Upper lobe of left lung (tissue), 4 donors: ENCODE data around the gene PUM1.

Experiments
- POLR2A ChIP-seq, 4 donors: fragments of 450-650 bp; IDR thresholded peaks; one replicate each; pipeline ENCODE4 v1.5.1; 2016 to 2017; ENCODE audit warnings: antibody characterized with exemption in 4 of 4, mild to moderate bottlenecking in 2 of 4
- POLR2AphosphoS5 ChIP-seq, 2 donors: sonication (generic); formaldehyde crosslinking; IDR thresholded peaks; one replicate each; pipeline ENCODE4 v1.5.1; 2017; ENCODE audit warnings: antibody characterized with exemption in 2 of 2
- TF ChIP-seq, protein P1 (sequence below), 6 experiments: fragments of 450-650 bp in 4 of 6; fragments of 200-600 bp in 2 of 6; sonication (generic) in 2 of 6; IDR thresholded peaks; one replicate each; pipeline ENCODE4 v1.5.1; 2016 to 2019; ENCODE audit warnings: antibody characterized with exemption in 6 of 6

DNA sequence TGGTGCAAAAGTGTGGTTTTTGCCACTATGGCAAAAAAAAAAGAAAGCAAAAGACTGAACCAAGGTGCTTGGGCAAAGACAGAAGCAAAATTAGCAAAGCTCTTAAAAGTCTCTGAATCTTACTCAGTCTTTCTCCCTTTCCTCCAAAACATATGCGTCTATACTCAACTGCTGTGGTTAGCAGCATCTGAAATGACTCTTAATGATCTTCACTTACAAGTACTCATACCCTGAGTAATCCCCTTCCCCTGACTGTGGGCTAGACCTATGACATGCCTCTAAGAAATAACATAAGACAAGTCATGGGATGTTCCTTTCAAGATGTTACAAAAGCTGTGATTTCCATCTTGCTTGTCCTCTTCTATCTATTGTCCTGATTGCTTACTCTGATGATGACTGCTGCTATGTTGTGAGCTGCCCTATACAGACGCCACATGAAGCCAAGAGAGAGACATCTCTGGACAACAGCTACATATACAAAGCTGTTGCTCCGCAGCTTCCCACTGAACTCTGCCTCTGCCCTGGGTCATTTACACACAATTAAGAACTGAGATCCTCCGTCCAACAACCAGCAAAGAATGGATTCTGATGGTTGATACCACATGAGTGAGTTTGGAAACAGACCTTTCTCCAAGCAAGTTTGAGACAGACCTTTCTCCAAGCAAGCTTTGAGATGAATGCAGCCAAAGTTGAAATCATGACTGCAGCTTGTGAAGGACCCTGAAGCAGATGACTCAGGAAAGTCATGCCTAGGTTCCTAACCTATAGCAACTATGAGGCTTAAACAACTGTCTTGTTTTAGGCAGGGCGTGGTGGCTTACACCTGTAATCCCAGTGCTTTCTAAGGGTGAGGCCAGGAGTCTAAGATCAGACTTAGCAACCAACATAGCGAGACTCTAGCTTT is 55.2 kb downstream of the PUM1 start:
- TF ChIP-seq, protein P1, sequence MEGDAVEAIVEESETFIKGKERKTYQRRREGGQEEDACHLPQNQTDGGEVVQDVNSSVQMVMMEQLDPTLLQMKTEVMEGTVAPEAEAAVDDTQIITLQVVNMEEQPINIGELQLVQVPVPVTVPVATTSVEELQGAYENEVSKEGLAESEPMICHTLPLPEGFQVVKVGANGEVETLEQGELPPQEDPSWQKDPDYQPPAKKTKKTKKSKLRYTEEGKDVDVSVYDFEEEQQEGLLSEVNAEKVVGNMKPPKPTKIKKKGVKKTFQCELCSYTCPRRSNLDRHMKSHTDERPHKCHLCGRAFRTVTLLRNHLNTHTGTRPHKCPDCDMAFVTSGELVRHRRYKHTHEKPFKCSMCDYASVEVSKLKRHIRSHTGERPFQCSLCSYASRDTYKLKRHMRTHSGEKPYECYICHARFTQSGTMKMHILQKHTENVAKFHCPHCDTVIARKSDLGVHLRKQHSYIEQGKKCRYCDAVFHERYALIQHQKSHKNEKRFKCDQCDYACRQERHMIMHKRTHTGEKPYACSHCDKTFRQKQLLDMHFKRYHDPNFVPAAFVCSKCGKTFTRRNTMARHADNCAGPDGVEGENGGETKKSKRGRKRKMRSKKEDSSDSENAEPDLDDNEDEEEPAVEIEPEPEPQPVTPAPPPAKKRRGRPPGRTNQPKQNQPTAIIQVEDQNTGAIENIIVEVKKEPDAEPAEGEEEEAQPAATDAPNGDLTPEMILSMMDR (IDR thresholded peaks at IDR 0.05) = no peak
- TF ChIP-seq POLR2A (IDR thresholded peaks at IDR 0.05) (no peak), POLR2AphosphoS5 (IDR thresholded peaks at IDR 0.05) (no peak)
